ENCODE data around the gene TYROBP. TPM values are rescaled to one million over a fixed set of nuclear protein-coding genes. Genes with fewer than 3 reads are reported as not detected.
"Not testable (repeated sequence)": the region's sequence is repeated elsewhere in the genome, so short reads cannot be mapped to it uniquely, and the experiment has no call there.

TYROBP gene
- total RNA-seq, 1 donor from 2014 or later: not detected

DNA sequence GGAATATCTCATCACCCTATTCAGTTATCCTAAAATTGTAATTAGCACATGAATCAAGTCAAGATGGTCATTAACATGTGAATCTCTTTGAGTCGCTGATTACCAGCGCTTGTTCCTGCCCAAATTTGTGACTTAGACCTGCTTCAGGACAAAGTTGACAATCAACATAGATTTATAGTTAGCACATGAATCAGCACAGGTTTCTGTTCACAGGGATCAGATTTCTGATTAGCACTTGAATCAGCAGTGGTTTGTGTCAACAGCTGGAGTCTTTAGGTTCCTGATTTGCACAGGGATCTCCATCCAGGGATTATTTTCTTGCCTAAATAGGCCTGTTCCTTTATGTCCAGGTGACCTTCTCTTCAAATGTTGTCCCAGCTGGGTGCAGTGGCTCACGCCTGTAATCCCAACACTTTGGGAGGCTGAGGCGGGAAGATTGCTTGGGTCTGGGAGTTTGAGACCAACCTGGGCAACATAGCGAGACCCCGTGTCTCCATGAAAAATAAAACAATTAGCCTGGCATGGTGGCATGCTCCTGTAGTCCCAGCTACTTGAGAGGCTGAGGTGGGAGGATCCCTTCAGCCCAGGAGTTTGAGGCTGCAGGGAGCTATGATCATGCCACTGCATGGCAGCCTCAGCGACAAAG, 24.3 kb upstream of the TYROBP start:
- DNase-seq (ENCODE audit: low read depth in 2 of 2): no peak

DNA sequence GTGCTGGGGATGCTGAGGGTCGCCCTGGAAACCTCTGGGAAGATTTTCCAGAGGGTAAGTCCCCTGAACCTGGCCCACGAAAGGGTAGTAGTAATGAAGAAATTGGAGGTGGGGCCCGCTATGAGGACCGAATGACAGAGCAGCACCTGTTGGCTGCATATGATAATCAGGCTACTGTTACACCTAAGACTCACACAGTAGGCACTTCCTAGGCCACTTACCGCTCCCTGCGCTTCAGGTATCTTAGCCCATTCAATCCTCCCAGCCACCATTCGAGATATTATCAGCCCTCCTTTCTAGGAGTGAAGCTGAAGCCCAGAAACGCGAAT, 23.7 kb upstream of the TYROBP start:
- no peak for DNase-seq (ENCODE audit: low read depth in 2 of 2)

DNA sequence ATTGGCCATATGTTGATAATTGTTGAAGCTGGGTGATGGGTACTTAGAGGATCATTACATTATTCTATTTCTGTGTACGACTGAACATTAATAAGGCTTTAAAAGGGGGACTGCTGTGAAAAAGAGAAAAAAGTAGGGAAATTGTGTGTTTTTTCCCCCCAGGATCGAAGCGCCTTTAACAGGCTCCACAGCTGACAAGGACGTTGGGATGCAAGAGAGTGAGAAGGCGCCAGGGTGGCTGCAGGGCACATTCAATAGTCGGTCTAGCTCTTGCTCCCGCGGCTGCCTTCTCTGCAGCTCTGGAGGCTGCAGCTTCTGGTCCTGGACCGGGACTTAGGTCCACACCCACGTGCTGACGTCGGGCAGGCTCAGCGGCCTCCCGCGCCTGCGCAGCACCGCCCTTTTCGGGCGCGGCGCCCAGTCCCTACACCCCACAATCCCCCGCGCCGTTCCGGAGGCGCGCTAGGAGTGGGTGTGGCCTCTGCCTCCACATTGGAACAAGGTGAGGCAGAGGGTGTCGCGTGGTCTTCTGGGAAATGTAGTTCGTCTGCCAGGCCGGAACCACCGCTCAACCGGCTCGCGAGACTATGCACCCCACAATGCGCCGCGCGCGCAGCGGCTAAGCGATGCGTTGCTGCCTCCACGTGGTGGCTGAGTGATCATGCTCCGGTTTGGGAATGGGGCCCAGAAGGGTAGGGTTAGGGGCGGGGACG, 23.2 kb upstream of the TYROBP start:
- DNase-seq (ENCODE audit: low read depth in 2 of 2): peak; percentile 99 to 100

DNA sequence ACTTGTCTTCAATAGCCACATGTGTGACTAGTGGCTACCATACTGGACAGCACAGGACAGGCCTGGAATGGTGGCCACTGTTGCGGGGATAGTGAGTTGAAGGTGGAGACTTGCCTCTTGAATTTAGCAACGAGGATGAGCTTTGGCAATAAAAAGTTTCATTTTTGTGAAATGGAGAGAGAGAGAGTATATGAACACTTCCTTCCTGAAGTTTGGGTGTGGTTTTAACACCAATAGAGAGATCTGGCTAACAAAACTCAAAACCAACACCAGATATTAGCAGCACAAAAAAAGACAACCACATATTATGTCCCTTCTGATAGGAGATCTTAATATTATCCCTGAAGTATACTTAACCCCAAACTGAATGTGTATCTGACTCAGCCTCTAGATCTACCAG, 21.8 kb upstream of the TYROBP start:
- no peak for DNase-seq (ENCODE audit: low read depth in 2 of 2)

DNA sequence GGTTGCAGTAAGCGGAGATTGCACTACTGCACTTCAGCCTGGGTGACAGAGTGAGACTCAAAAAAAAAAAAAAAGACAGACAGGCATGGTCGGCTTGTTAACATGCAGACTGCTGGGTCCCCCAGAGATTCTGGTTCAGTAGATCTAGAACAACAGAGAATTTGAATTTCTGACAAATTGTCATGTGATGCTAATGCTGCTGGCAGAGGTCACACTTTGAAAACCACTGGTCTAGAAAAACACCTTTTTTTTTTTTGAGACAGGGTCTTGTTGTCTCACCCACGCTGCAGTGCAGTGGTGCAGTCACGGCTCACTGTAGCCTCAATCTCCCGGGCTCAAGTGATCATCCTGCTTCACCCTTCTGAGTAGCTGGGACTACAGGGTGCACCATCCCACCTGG, 20.4 kb upstream of the TYROBP start:
- DNase-seq (ENCODE audit: low read depth in 2 of 2): no peak

DNA sequence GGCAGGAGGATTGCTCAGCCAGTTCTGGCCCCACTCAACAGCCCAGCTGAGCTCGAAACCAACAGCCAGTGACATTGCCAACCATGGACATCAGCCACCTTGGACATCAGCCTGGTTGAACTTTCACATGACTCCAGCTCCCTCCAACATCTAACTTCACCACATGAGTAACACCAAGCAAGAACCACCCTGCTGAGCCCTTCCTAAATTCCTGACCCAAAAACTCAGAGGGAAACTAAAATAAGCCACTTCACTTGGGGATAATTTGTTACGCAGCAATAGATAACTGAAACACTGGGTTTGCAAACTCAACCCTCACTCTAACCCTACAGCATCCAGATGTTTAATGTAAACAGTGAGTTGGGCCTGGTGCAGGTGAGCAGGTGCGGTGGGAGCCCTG, 17.4 kb upstream of the TYROBP start:
- DNase-seq (ENCODE audit: low read depth in 2 of 2): no peak

DNA sequence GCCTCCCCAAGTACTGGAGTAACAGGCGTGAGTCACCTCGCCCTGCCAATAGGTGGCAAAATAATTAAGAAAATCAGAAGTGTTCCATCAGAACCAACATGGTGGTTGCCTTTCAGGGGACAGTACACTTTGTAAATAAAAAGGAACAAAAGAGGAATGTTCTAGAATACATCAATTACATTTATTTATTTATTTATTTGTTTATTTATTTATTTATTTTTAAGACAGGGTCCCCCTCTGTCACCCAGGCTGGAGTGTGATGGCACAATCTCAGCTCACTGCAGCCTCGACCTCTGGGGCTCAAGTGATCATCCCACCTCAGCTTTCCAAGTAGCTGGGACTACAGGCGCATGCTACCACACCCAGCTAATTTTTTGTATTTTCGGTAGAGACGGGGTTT, 12.9 kb upstream of the TYROBP start:
- no peak for DNase-seq (ENCODE audit: low read depth in 2 of 2)

DNA sequence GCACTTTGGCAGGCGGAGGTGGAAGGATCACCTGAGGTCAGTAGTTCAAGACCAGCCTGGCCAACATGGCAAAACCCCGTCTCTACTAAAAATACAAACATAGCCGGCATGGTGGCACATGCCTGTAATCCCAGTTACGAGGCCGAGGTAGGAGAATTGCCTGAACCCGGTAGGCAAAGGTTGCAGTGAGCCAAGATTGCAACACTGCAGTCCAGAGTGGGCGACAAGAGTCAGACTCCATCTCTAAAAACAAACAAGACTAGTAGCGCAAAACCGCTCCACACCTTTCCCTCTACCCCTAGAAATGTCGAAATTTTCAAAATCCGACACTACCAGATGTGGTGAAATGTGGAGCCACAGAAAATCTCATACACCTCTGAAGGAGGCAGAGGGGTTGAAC, 11.2 kb upstream of the TYROBP start:
- DNase-seq (ENCODE audit: low read depth in 2 of 2): no peak

DNA sequence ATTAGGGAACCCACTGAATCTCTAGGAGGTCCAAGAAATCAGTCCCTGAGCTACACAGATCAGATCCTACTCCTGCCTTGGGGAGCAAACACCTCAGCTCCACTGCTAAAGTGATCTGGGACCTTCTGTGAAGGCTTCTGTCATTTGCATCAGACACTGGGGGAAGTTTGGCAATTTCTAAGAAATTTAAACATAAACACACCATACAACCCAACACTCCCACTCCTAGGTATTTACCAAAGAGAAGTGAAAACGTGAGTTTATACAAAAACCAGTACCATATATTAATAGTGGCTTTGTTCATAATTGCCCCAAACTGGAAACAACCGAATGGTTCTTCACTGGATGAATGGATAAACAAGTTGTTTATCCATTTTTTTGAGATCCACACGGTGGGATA, 7.3 kb upstream of the TYROBP start:
- no peak for DNase-seq (ENCODE audit: low read depth in 2 of 2)

DNA sequence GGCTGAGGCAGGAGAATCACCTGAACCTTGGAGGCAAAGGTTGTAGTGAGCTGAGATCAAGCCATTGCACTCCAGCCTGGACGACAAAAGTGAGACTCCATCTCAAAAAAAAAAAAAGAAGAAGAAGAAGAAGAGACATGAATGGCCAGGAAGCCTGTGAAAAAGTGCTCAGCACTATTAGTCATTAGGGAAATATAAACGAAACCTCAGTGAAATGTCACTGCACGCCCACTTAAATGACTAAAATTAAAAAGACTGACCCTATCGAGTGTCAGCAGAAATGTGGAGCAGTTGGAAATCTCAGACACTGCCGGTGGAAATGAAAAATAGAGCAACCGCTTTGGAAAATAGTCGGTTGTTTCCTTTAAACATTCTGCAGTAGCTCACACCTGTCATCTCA, 5.5 kb upstream of the TYROBP start:
- no peak for DNase-seq (ENCODE audit: low read depth in 2 of 2)

DNA sequence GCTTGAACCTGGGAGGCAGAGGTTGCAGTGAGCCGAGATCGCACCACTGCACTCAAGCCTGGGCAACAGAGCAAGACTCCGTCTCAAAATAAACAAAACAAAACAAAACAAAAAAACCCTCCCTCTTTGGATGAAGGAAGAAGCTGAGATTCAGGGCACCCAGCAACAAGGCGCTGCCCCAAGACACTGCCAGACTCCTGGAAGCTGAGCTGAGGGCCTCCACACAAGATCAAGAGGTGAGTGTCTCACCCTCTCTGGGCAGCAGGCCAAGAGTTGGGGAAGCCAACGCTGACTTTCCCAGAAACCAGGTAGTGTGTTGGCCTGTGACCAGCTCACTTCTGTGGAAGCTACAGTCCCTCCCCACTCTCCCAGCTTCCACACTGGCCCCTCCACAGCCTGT, 3.7 kb upstream of the TYROBP start:
- no peak for DNase-seq (ENCODE audit: low read depth in 2 of 2)

DNA sequence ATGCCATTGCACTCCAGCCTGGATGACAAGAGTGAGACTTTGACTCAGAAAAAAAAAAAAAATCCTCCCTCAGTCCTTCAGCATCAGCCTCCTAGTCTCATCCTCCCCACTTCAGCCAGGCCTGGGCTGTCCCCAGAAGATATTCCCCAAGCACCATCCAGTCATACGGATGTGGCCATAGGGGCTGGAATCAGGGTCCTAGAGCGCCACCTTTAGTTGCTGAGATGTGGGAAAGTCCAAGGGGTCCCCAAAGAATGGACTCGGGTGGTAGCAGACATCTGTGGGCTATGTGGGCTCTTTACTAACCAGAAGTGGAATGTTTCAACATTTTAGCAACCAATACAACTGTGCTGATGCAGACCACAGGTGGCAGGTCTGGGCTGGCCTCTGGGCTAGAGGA, 3.1 kb upstream of the TYROBP start:
- DNase-seq (ENCODE audit: low read depth in 2 of 2): no peak

DNA sequence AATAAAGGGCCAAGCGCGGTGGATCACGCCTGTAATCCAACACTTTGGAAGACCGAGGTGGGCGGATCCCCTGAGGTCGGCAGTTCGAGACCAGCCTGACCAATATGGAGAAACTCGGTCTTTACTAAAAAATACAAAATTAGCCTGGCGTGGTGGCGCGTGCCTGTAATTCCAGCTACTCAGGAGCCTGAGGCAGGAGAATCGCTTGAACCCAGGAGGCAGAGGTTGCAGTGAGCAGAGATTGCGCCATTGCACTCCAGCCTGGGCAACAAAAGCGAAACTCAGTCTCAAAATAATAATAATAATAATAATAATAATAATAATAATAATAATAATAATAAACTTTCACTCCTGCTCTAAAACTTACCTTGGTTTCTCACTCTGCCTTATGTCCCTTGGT, 2.3 kb upstream of the TYROBP start:
- DNase-seq (ENCODE audit: low read depth in 2 of 2): not testable (repeated sequence)

DNA sequence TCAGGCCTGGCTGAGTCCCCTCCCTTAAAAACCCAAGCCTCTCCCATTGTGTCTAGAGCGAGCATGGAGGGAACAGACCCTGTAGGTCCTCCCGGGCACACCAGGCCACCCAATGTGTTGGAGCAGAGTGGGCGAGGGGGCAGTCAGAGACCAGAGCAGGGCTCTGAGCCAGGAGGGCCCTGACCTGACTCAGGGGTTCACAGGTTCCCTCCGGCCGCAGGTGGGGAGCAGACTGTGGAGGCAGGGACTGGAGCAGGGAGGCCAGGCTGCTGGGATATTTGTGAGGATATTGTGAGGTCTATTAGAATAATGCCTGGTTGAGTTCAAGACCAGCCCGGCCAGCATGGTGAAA, 1.6 kb upstream of the TYROBP start:
- DNase-seq (ENCODE audit: low read depth in 2 of 2): no peak

DNA sequence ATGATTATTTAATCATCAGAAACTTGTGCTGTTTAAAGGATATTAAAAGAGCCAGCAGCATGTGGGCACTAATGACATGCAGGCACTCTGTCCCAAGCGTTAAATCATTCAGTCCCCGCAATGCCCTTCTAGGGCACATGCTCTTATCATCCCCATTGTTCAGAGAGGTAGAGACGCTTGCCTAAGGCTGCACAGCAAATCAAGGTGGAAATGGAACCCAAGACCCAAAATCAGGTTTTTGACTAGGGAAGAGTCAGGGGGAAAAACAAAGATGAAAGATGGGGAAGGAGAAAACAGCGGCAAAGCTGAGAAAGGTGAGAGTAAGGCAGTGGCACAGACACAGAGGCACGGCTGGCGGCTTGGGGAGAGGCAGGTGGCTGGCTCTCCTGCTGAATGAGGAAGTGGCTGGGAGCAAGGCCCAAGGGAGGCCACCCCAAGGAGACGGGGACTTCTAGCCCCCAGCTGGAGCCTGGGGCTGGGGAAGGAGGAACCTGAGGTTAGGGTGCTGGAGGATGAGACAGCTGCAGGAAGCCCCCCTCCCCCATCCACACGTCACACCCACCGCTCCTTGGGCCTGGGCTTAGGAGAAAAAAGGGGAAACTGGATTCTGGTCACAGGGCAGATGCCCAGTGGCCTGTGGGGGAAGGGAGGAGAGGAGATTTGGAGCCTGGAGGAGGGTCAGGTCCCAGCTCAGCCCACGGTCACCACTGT, 1.0 kb upstream of the TYROBP start:
- no peak for DNase-seq (ENCODE audit: low read depth in 2 of 2)

DNA sequence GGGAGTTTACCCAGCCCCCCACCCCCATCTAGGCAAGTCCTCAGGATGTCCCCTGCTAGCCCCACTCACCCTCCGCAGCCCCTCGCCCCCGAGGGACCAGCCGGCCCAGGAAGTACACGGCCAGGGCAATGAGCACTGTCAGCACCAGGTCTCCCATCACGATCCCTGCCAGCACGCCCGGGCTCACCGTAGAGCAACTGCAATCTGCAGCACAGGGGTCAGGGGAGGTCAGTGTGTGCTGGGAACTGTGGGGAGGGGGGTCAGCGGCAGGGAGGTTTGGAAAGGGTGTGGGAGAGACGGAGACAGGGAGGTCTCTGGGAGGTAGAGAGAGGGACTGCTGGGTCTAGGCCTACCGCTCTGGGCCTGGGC, 734 bp downstream of the TYROBP start:
- no peak for DNase-seq (ENCODE audit: low read depth in 2 of 2)

DNA sequence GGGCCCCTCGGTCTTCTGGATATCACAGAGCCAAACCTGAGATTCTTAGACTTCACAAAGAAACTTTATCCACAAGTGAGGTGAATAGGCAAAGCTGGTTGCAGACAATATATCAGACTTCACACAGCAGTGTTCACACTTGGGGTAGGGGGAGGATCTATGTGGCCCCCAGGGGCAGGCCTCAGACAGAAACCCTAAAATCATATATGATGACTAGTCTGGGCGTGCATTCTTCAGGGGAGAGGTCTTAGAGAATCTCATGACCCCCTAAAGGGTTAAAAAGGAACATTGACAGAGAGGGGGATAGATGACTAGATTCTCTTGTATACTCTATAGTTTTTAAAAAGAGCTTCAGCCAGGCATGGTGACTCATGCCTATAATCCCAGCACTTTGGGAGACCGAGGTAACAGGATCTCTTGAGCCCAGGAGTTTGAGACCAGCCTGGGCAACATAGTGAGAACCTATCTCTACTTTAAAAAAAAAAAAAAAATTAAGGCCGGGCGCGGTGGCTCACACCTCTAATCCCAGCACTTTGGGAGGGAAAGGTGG, 2.8 kb downstream of the TYROBP start:
- DNase-seq (ENCODE audit: low read depth in 2 of 2): no peak

DNA sequence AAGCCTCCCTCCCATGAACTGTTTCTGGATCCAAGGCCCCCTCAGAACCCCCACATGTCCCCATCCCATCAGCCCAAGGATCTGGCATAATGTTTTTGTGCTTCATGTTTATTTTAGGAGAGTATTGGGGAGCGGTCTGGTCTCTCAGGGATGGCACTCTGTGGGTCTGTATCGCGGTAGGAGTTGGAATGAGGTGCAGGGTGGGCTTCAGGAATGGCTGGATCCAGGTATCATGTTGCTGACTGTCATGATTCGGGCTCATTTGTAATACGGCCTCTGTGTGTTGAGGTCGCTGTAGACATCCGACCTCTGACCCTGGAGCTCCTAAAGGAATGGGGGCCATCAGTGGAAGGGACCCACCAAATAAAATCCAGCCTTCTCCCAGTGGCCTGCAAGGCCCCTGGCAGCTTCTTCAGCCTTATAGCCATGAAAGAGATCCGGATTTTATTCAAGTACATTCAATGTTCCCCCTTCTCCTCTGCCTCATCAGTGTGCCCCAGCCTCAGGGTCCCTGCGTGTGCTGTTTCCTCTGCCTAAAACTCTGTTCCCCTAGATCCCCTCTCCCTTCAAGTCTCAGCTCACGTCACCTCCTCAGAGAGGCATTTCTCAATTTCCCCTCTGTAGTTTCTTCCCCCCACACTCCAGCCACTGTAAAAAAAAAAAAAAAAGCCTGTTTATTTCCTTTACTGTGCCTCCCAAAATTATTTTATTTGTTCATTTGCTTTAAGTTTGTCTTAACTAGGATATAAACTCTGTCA, 3.6 kb downstream of the TYROBP start:
- DNase-seq (ENCODE audit: low read depth in 2 of 2): no peak

DNA sequence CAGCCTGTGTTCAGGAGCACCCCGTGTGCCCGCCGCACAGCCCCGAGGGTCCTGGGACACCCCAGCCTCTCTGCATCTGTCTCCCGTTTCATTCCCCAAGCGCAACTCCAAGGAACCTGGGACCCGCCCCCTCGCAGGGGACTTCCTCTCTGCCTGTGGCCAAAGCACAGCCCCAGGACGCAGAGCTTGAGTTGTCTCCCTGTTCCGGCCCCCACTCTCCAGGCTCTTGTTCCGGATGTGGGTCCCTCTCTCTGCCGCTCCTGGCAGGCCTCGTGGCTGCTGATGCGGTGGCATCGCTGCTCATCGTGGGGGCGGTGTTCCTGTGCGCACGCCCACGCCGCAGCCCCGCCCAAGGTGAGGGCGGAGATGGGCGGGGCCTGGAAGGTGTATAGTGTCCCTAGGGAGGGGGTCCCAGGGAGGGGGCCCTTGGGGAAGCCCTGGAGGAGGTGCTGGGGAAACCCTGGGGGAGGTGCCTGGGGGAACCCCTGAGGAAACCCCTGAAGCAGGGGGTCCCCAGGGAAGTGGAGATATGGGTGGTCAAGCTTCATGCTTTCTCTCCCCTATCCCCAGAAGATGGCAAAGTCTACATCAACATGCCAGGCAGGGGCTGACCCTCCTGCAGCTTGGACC, 4.4 kb downstream of the TYROBP start:
- DNase-seq (ENCODE audit: low read depth in 2 of 2): peak in 1 of 2 donors; percentile 36

DNA sequence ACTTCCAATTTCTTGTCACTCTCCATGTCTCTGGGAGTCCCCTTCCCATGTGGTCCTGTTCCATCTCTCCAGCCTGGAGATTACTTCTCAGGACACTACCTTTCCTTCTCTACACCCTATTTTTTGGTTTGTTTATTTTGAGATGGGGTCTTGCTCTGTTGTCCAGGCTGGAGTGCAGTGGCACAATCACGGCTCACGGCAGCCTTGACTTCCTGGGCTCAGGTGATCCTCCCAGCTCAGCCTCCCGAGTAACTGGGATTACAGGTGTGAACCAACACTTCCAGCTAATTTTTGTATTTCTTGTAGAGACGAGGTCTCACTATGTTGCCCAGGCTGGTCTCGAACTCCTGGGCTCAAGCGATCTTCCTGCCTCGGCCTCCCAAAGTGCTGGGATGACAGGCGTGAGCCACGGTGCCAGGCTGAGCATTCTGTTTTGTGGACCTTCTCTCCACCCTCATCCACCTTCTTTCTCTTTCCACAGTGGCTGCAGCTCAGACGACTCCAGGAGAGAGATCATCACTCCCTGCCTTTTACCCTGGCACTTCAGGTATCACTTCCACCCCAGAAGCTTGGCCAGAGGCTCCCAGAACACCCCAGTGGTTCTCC, 5.1 kb downstream of the TYROBP start:
- DNase-seq (ENCODE audit: low read depth in 2 of 2): no peak
